Fibroblast of lung (primary cell): Measurements from ENCODE around the gene AANAT. TPM values are rescaled to one million over a fixed set of nuclear protein-coding genes. Genes with fewer than 3 reads are reported as not detected.
A peak's percentile ranks its signal among the peaks of the same experiment; 100 is the strongest.

ENCODE experiments used
- DNase-seq, 2 donors: peaks; one replicate each; pipeline versions ENCODE4 v3.0.0 to v3.0.0-alpha.2; 2010; ENCODE audit warnings: low read depth in 2 of 2
- H2AFZ ChIP-seq: 2 replicates; pipeline ENCODE4 v1.5.1; 2012; ENCODE audit warnings: low read length, control low read depth, inconsistent platforms
- H3K27ac ChIP-seq: 2 replicates; pipeline ENCODE4 v1.5.1; 2011; ENCODE audit warnings: low read length, control low read depth; ENCODE audit not compliant: insufficient read depth
- H3K27me3 ChIP-seq: 2 replicates; pipeline ENCODE4 v1.5.1; 2011; ENCODE audit warnings: mild to moderate bottlenecking, low read length; ENCODE audit not compliant: control insufficient read depth, insufficient read depth
- H3K36me3 ChIP-seq: 2 replicates; pipeline ENCODE4 v1.5.1; 2011; ENCODE audit warnings: low read length; ENCODE audit not compliant: control insufficient read depth, insufficient read depth
- H3K4me1 ChIP-seq: 2 replicates; pipeline ENCODE4 v1.5.1; 2011; ENCODE audit warnings: low read length; ENCODE audit not compliant: control insufficient read depth, insufficient read depth; ENCODE audit errors: extremely low read depth
- H3K4me2 ChIP-seq: 2 replicates; pipeline ENCODE4 v1.5.1; 2011; ENCODE audit warnings: low read length, control low read depth; ENCODE audit not compliant: insufficient read depth; ENCODE audit errors: extremely low read depth
- H3K4me3 ChIP-seq, 4 experiments: fragments of 200-600 bp in 1 of 4; sonication (generic) in 1 of 4; replicated peaks in 1 of 4; 2 replicates each; pipeline ENCODE4 v1.5.1; 2011 to 2016; ENCODE audit warnings: low read length in 4 of 4, low read depth in 3 of 4, mild to moderate bottlenecking in 3 of 4, control low read depth in 2 of 4, inconsistent platforms in 1 of 4, mixed read lengths in 1 of 4; ENCODE audit not compliant: insufficient read depth in 1 of 4; ENCODE audit errors: control extremely low read depth in 1 of 4
- H3K79me2 ChIP-seq: 2 replicates; pipeline ENCODE4 v1.5.1; 2012; ENCODE audit warnings: mild to moderate bottlenecking, low read length, inconsistent platforms; ENCODE audit not compliant: control insufficient read depth, insufficient read depth
- H3K9ac ChIP-seq: 2 replicates; pipeline ENCODE4 v1.5.1; 2011; ENCODE audit warnings: mild to moderate bottlenecking, low read length, control low read depth; ENCODE audit not compliant: insufficient read depth
- H3K9me3 ChIP-seq: 2 replicates; pipeline ENCODE4 v1.5.1; 2012; ENCODE audit warnings: low read depth, low read length; ENCODE audit not compliant: control insufficient read depth, insufficient read depth
- H4K20me1 ChIP-seq: 2 replicates; pipeline ENCODE4 v1.5.1; 2011; ENCODE audit warnings: low read length; ENCODE audit not compliant: control insufficient read depth, insufficient read depth; ENCODE audit errors: extremely low read depth
- CTCF ChIP-seq, 2 donors: IDR thresholded peaks in 1 of 2; conservative IDR thresholded peaks in 1 of 2; 1 replicate in 1 of 2; 2 replicates in 1 of 2; pipeline ENCODE4 v1.5.1; 2011 to 2012; ENCODE audit warnings: low read length in 2 of 2, control low read depth in 1 of 2, inconsistent platforms in 1 of 2, low read depth in 1 of 2, mild to moderate bottlenecking in 1 of 2
- EZH2 ChIP-seq: IDR thresholded peaks from 2 replicates; pipeline ENCODE4 v1.5.1; 2012; ENCODE audit warnings: low read length, control low read depth, mild to moderate bottlenecking; ENCODE audit errors: missing control alignments
- polyA plus RNA-seq, 2 donors: library from polyadenylated mRNA; depleted of rRNA in 1 of 2; stranded (reverse) in 1 of 2; unstranded in 1 of 2; fragments of >200 nt; gene quantifications; 2 replicates each; pipeline ENCODE4 v1.2.1, GENCODE V29; 2011 to 2012; ENCODE audit warnings: missing spikeins in 1 of 2
- total RNA-seq: library from RNA; depleted of rRNA; stranded (reverse); fragments of >200 nt; gene quantifications from 2 replicates; pipeline ENCODE4 v1.2.1, GENCODE V29; 2014

Gene AANAT
- total and polyA plus RNA-seq, 2 donors (not counting 1 experiment from before 2014, with no cell fraction given), result not detected

DNA sequence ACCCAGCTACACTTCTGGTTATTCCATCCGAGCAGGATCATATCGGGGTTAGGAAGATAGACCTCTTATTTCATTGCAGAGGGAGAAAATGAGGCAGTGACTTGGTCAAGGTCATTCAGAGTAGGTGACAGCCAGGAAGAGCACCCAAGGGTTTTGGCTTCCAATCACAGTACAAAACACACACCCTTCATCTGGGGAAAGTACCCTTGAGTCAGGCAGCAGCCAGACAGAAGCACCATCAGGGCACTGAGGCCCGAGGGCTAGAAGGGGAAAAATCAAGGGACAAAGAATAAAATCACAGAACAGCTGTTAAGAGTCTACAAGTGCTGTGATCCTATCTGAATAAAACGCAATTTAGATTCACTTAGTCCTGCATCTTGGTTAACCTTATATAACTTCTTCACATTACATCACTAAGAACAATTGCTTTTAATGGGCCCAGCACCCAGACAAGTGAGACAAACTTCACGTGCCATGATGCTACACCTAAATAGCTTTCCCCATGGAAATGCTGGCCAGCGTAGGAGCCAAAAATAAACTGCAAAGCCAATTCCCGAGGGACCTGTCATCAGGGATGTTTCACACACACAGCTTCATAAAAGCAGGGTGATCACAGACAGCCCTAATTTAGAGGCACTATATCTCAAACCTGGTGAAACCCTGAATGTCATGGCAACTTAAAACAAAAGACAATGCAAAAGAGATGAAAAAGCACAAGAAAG lies 19.3 kb upstream of the AANAT start:
- no peak overlapping the region for H3K4me3 ChIP-seq

DNA sequence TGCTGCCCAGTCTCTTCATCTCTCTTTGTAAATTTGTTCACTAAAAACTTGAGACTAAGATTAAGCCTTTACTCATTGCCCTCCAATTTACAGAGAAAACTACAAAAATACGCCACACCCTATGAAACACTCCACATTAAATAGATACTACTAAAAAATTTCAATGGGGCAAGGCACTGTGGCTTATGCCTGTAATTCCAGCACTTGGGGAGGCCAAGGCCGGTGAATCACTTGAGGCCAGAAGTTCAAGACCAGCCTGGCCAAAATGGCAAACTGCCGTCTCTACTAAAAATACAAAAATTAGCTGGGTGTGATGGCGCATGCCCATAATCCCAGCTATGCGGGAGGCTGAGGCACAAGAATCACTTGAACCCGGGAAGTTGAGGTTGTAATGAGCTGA lies 18.3 kb upstream of the AANAT start:
- Histone ChIP-seq H4K20me1 (no peaks in the 10 kb centered on the region), H3K9ac (no peak overlapping the region), H3K36me3 (no peaks in the 10 kb centered on the region), H3K27me3 (no peaks in the 10 kb centered on the region), H3K27ac (no peak overlapping the region), H3K4me1 (peaks cover 35% of the 10 kb centered on the region), H3K9me3 (no peaks in the 10 kb centered on the region), H3K4me3 (no peak overlapping the region), H2AFZ (no peak overlapping the region), H3K79me2 (peaks cover 48% of the 10 kb centered on the region), H3K4me2 (no peak overlapping the region)
- peak in 1 of 2 donors; percentile 26 for DNase-seq
- TF ChIP-seq CTCF (conservative IDR thresholded peaks at IDR 0.05 in 1 of 2, IDR thresholded peaks at IDR 0.05 in 1 of 2; ENCODE audit: low read depth in 1 of 2, low read length in 2 of 2) (no peak), EZH2 (no peak)

More for the DNA sequence above, 19.3 kb upstream of the AANAT start:
- no peaks in the 10 kb centered on the region for H3K27me3 ChIP-seq
- no peak for TF ChIP-seq EZH2
- no peak for TF ChIP-seq CTCF (conservative IDR thresholded peaks at IDR 0.05 in 1 of 2, IDR thresholded peaks at IDR 0.05 in 1 of 2; ENCODE audit: low read depth in 1 of 2, low read length in 2 of 2)
- peak in 1 of 2 donors; percentile 42 for DNase-seq
- peaks cover 35% of the 10 kb centered on the region for H3K4me1 ChIP-seq
- H3K9ac ChIP-seq, result no peak overlapping the region
- H3K9me3 ChIP-seq, result no peaks in the 10 kb centered on the region
- H3K79me2 ChIP-seq, result peaks cover 52% of the 10 kb centered on the region
- H3K27ac ChIP-seq, result no peak overlapping the region
- no peak overlapping the region for H3K4me2 ChIP-seq
- H4K20me1 ChIP-seq, result no peaks in the 10 kb centered on the region
- no peaks in the 10 kb centered on the region for H3K36me3 ChIP-seq
- no peak overlapping the region for H2AFZ ChIP-seq

- TF ChIP-seq EZH2, result no peak
- no peak for TF ChIP-seq CTCF (conservative IDR thresholded peaks at IDR 0.05 in 1 of 2, IDR thresholded peaks at IDR 0.05 in 1 of 2; ENCODE audit: low read depth in 1 of 2, low read length in 2 of 2)
- Histone ChIP-seq H2AFZ (no peak overlapping the region), H3K4me2 (peak overlapping the region; percentile 74), H3K9me3 (no peaks in the 10 kb centered on the region), H4K20me1 (no peaks in the 10 kb centered on the region), H3K79me2 (peaks cover 31% of the 10 kb centered on the region), H3K27ac (no peak overlapping the region), H3K4me3 (peak overlapping the region; percentile 73 to 88 (median 80)), H3K27me3 (no peaks in the 10 kb centered on the region), H3K9ac (no peak overlapping the region), H3K4me1 (peaks cover 20% of the 10 kb centered on the region), H3K36me3 (no peaks in the 10 kb centered on the region)
- DNase-seq, result no peak
Measured at GRCh38 chr17:76451506-76451905, 15.9 kb upstream of the AANAT start.
